ENCODE data around the gene CNTNAP3B.
"Not testable (repeated sequence)": the region's sequence is repeated elsewhere in the genome, so short reads cannot be mapped to it uniquely, and the experiment has no call there.

GRCh38 chr9:41898720-41899343 lies 230.4 kb downstream of the CNTNAP3B start:
- TF ChIP-seq, protein P1, sequence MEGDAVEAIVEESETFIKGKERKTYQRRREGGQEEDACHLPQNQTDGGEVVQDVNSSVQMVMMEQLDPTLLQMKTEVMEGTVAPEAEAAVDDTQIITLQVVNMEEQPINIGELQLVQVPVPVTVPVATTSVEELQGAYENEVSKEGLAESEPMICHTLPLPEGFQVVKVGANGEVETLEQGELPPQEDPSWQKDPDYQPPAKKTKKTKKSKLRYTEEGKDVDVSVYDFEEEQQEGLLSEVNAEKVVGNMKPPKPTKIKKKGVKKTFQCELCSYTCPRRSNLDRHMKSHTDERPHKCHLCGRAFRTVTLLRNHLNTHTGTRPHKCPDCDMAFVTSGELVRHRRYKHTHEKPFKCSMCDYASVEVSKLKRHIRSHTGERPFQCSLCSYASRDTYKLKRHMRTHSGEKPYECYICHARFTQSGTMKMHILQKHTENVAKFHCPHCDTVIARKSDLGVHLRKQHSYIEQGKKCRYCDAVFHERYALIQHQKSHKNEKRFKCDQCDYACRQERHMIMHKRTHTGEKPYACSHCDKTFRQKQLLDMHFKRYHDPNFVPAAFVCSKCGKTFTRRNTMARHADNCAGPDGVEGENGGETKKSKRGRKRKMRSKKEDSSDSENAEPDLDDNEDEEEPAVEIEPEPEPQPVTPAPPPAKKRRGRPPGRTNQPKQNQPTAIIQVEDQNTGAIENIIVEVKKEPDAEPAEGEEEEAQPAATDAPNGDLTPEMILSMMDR (conservative IDR thresholded peaks at IDR 0.05; ENCODE audit: low read depth, low read length): not testable (repeated sequence)
- TF ChIP-seq EZH2 (IDR thresholded peaks at IDR 0.05; ENCODE audit: borderline replicate concordance, low read depth, low read length, poor library complexity, severe bottlenecking): not testable (repeated sequence)
